Stimulated activated CD4-positive, alpha-beta T cell treated with anti-CD3 and anti-CD28 coated beads, Interleukin-15, amount 100 ng/mL, for 1 hour (primary cell): ENCODE results near the gene NDUFB11.

Experiments used
- DNase-seq, 2 donors: peaks; one replicate each; pipeline ENCODE4 v3.0.0-alpha.2; 2020; ENCODE audit warnings: low read depth in 1 of 2, low spot score in 1 of 2

The NDUFB11 gene

GRCh38 chrX:47174846-47175587, 30.5 kb upstream of the NDUFB11 start:
- DNase-seq, result no peak

- no peak for DNase-seq
Observed at GRCh38 chrX:47174376-47174775, 29.9 kb upstream of the NDUFB11 start.

GRCh38 chrX:47172971-47173792, 28.7 kb upstream of the NDUFB11 start:
- no peak for DNase-seq

GRCh38 chrX:47172549-47172948, 28.0 kb upstream of the NDUFB11 start:
- DNase-seq, result no peak

GRCh38 chrX:47171996-47172395, 27.5 kb upstream of the NDUFB11 start:
- DNase-seq, result no peak

- no peak for DNase-seq
Observed at GRCh38 chrX:47170861-47171692, 26.6 kb upstream of the NDUFB11 start.

GRCh38 chrX:47169726-47170515, 25.4 kb upstream of the NDUFB11 start:
- DNase-seq, result no peak

GRCh38 chrX:47169273-47169672, 24.8 kb upstream of the NDUFB11 start:
- DNase-seq, result no peak

- DNase-seq, result no peak
Observed at GRCh38 chrX:47168495-47169073, 24.1 kb upstream of the NDUFB11 start.

- DNase-seq, result no peak
Observed at GRCh38 chrX:47166126-47166525, 21.6 kb upstream of the NDUFB11 start.

GRCh38 chrX:47164420-47164819, 19.9 kb upstream of the NDUFB11 start:
- DNase-seq, result no peak

GRCh38 chrX:47162927-47163583, 18.6 kb upstream of the NDUFB11 start:
- no peak for DNase-seq

GRCh38 chrX:47160781-47161180, 16.3 kb upstream of the NDUFB11 start:
- no peak for DNase-seq

GRCh38 chrX:47158781-47159180, 14.3 kb upstream of the NDUFB11 start:
- no peak for DNase-seq

GRCh38 chrX:47158131-47158530, 13.6 kb upstream of the NDUFB11 start:
- no peak for DNase-seq

- no peak for DNase-seq
Observed at GRCh38 chrX:47156611-47157520, 12.4 kb upstream of the NDUFB11 start.

- DNase-seq, result no peak
Observed at GRCh38 chrX:47151435-47151834, 6.9 kb upstream of the NDUFB11 start.

GRCh38 chrX:47148946-47149345, 4.4 kb upstream of the NDUFB11 start:
- no peak for DNase-seq
